ENCODE results near the gene LNP1. TPM values are rescaled to one million over a fixed set of nuclear protein-coding genes. Genes with fewer than 3 reads are reported as not detected.
"Not testable (repeated sequence)": the region's sequence is repeated elsewhere in the genome, so short reads cannot be mapped to it uniquely, and the experiment has no call there.

The LNP1 gene, protein sequence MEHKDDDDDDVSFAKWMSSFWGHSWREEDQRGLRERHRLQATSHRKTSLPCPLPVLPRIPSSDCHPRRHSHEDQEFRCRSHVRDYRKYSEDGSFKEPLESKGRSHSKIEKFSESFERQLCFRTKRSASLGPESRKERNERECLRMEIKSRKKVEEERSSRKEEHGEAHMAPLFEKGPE
- 1 to 10 TPM; 1.7 to 1.9 TPM for total RNA-seq

DNA sequence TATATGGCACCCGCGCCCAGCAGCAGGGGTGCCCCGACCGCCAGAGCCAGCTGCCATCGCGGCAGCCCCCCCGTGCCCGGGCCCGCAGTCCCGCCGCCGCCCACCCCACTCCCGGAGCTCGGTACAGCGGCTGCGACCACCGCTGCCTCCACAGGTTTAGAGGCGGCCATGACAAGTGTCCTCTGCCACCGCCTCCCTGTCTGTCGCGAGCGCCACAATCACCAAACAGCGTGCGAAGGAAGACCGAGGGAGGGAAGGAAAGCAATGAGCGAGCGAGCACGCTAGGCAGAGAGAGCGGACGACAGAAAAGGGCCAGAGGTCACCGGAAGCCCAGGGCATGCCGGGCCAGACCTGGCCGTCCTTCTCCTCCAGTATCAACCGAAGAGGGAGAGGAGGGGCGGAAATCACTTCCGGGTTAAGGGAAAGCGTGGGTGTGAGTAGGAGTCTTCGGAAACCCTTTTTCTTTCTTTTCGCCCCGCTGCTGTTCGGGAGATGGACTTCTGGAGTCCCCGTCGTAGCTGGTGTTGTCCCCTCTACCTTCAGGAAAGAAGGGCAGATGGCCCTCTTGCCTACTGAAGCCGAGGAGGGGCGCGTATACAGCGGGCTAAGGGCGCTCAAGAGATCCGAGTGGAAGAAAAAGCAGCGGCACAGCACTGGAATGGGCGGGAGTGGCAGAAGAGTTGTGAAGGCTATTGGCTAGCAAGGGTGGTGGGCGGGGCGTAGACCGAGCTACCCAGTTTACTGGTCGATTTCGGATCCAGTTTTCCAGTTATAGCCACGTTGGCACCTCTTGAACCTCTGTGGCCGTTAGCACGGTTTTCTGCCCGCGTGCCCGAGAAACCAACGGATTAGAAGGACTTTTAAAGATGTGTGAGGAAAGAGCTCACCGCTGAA is at the start of gene LNP1, which contains the start of gene TOMM70:
Gene LNP1, plus strand, starts transcription at position 760 of the 894 bp plus-strand sequence. CDS start 28,191 bp downstream, outside the sequence.
Gene TOMM70, minus strand, starts transcription at position 310 of the 894 bp plus-strand sequence. Its CDS starts 140 bp downstream, at position 170.
- peak; percentile 92 for DNase-seq
- Mint-ChIP-seq H3K9me3 (peaks cover 2% of the 10 kb centered on the region), H3K27ac (peak within 1 kb of the TSS; percentile 95), H3K4me1 (peaks cover 54% of the 10 kb centered on the region), H3K27me3 (no peaks in the 10 kb centered on the region), H3K4me3 (peak within 1 kb of the TSS; percentile 97), H3K36me3 (peaks cover 36% of the 10 kb centered on the region)

DNA sequence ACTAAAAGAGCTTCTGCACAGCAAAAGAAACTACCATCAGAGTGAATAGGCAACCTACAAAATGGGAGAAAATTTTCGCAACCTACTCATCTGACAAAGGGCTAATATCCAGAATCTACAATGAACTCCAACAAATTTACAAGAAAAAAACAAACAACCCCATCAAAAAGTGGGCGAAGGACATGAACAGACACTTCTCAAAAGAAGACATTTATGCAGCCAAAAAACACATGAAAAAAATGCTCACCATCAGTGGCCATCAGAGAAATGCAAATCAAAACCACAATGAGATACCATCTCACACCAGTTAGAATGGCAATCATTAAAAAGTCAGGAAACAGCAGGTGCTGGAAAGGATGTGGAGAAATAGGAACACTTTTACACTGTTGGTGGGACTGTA is 49.6 kb upstream of the LNP1 start:
- H3K27ac Mint-ChIP-seq, H3K9me3 Mint-ChIP-seq, H3K27me3 Mint-ChIP-seq, H3K4me3 Mint-ChIP-seq, H3K4me1 Mint-ChIP-seq, DNase-seq: not testable (repeated sequence)
- peaks cover 37% of the 10 kb centered on the region for H3K36me3 Mint-ChIP-seq

DNA sequence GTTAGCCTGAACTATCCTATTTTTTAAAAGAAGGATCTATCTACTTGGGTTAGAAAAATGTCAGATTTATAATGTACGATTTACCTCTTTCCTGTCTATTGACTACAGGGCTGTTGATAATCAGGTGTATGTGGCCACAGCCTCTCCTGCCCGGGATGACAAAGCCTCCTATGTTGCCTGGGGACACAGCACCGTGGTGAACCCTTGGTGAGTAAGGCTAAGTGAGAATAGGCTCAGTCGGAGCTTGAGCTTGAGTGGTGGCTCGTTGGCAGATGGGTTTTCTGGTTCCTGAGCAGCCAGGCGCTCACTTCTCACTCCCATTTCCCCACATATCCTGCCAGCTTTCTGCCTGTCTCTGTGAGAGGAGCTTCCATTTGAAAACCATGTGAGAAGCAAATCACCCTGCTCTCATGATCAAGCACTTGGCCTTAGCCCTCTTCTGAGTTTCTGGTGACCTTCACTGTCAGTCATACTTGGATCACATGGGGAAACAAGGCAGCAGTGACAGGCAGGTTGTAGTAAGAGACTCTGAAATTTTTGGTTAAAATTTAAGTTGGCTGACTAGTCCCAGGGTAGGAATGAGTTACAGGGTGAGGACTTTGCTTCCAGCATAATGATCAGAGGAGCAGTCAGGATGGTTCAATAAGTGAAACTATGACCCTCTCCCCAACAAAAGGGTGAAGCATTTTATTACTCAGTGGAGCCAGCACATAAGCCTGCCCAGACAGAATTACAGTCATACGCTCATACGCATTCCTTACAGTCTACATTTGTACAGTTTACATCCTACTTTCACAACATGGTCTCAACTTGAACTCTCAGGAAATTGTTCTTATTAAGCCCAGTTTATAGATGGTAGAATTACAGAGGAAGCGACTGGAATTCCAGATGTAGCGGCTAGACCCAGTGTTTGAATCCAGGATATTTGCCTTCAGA is 48.8 kb upstream of the LNP1 start:
- H3K27me3 Mint-ChIP-seq: no peaks in the 10 kb centered on the region
- H3K27ac Mint-ChIP-seq: no peak overlapping the region
- H3K4me3 Mint-ChIP-seq: no peak overlapping the region
- no peak for DNase-seq
- peaks cover 3% of the 10 kb centered on the region for H3K9me3 Mint-ChIP-seq
- no peaks in the 10 kb centered on the region for H3K4me1 Mint-ChIP-seq
- peaks cover 35% of the 10 kb centered on the region for H3K36me3 Mint-ChIP-seq

DNA sequence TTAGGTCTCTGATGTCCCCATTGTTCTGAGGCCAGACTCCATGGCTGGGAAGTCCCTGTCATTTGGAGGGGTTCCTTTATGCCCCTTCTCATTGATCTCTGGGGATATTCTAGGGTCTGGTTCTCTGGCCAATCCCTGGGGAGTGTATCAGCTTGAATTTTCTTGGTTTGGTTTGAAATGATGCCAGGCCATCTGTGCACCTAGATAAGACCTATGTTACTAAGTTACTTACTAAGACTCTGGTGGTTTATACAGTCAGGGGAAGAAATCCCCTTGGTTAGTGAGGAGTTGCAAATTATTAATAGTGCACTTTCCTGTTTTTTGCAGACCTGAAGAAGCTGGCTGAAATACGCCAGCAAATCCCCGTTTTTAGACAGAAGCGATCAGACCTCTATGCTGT is 46.5 kb upstream of the LNP1 start:
- peaks cover 3% of the 10 kb centered on the region for H3K9me3 Mint-ChIP-seq
- no peaks in the 10 kb centered on the region for H3K4me1 Mint-ChIP-seq
- H3K36me3 Mint-ChIP-seq: peaks cover 28% of the 10 kb centered on the region
- H3K4me3 Mint-ChIP-seq: no peak overlapping the region
- no peak for DNase-seq
- no peak overlapping the region for H3K27ac Mint-ChIP-seq
- no peaks in the 10 kb centered on the region for H3K27me3 Mint-ChIP-seq

DNA sequence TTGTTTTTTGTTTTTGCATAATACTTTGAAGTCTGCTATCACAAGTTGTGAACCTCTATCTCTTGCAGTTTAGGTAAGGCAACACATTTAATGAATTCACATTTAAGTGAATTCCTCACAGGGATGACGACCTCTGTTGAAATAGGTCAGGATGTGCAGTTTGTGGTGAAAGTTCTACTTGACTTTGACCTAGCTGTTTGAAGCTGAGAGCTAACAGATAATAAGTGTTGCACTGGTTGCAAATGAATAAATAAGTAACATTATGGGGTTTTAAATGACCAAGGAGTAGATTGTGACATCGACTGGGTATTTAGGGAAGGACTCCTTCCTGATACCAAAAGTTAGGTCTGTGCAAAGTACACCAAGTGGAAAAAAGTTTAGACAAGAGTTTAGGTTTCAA is 42.9 kb upstream of the LNP1 start:
- no peaks in the 10 kb centered on the region for H3K27me3 Mint-ChIP-seq
- DNase-seq: no peak
- H3K4me3 Mint-ChIP-seq: no peak overlapping the region
- H3K9me3 Mint-ChIP-seq: peaks cover 4% of the 10 kb centered on the region
- H3K4me1 Mint-ChIP-seq: no peaks in the 10 kb centered on the region
- peaks cover 34% of the 10 kb centered on the region for H3K36me3 Mint-ChIP-seq
- H3K27ac Mint-ChIP-seq: no peak overlapping the region

DNA sequence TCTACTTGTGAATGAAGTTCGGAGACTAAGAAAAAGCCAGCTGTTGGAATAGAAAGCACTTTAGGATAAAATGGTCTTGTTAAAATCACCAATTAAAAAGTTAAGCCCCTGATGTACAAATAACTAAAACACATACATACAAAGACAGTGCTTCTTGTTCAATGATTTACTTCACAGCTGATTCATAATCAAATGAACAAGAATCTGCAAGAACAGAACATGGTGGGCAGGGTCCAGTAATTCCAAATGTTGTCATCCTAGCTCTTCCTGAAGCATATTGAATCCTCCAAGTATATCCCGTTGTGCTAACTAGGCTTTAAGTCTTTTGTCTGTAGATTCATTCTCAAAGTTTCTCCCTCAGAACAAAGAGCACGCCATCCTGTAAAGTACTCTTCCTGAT is 42.3 kb upstream of the LNP1 start:
- Mint-ChIP-seq H3K9me3 (peaks cover 5% of the 10 kb centered on the region), H3K27ac (no peak overlapping the region), H3K27me3 (no peaks in the 10 kb centered on the region), H3K4me1 (no peaks in the 10 kb centered on the region), H3K4me3 (no peak overlapping the region), H3K36me3 (peaks cover 39% of the 10 kb centered on the region)
- no peak for DNase-seq

DNA sequence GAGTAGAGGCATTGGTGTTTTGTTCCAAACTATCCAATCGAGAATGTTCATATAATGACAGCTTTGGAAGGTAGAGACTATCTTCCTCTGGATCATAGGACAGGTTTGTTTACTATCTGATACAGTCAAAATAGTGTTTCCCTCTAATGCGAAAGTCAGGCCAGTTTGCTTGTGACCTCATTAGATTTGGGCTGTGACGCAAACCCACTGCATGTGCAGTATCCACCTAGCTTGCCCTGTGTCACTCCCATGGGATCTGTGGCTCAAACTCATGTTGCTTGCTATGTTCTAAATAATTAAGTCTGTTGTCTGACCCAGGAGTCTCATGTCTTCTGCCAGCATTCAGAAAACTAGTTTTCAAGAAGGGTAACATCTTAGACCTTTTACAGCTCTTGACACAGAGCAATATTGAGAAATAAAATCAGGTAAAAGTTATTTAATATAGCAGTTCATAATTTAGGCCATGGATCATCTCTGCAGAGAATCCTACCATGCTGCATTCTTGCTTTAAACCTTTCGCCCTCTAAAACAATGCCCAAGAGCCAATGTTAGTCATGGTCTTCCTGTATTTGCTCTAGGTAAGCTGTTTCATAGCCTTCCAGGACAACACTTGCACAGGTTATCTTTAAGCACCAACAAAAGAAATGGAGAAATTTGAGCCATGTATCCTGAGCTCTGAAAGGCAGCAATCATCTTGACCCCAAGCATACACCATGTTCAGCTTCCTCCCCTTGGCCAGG is 40.4 kb upstream of the LNP1 start:
- Mint-ChIP-seq H3K36me3 (peaks cover 56% of the 10 kb centered on the region), H3K27me3 (no peaks in the 10 kb centered on the region), H3K27ac (no peak overlapping the region), H3K9me3 (peaks cover 5% of the 10 kb centered on the region), H3K4me1 (no peaks in the 10 kb centered on the region), H3K4me3 (no peak overlapping the region)
- no peak for DNase-seq

DNA sequence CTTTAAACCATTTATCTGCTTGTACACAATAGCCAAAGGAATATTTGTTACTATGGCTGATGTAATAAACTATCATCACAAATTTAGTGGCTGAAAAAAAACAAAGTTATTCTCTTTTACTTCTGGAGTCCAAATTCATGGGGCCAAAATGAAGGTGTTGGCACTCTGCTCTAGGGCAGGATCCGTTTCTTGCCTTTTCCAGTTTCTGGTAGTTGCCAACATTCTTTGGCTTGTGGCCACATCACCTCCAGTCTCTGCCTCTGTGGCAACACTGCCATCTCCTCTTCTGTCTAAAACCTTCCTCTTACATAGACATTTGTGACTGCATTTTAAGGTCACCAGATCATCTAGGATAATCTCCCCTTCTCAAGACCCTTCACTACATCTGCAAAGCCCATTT is 39.4 kb upstream of the LNP1 start:
- Mint-ChIP-seq H3K36me3 (peaks cover 58% of the 10 kb centered on the region), H3K4me1 (no peaks in the 10 kb centered on the region), H3K27me3 (no peaks in the 10 kb centered on the region), H3K4me3 (no peak overlapping the region), H3K9me3 (peaks cover 5% of the 10 kb centered on the region), H3K27ac (no peak overlapping the region)
- DNase-seq: no peak

DNA sequence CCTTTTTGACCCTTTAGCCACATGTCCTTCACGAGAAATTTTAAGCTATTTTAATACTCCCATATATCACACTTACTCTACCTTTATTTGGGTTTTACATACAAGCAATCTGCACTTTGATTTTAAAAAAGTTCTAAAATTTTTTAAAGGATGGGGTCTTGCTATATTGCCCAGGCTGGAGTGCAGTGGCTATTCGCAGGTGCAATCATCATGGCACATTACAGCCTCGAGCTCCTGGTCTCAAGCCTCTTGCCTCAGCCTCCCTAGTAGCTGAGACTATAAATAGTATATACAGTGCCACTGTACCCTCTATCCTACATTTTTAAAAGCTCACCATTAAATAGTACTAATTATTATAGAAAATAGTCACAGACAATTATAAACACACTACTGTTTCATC is 36.9 kb upstream of the LNP1 start:
- H3K4me1 Mint-ChIP-seq: no peaks in the 10 kb centered on the region
- H3K27ac Mint-ChIP-seq: no peak overlapping the region
- peaks cover 5% of the 10 kb centered on the region for H3K9me3 Mint-ChIP-seq
- H3K36me3 Mint-ChIP-seq: peaks cover 57% of the 10 kb centered on the region
- DNase-seq: no peak
- H3K27me3 Mint-ChIP-seq: no peaks in the 10 kb centered on the region
- H3K4me3 Mint-ChIP-seq: no peak overlapping the region

DNA sequence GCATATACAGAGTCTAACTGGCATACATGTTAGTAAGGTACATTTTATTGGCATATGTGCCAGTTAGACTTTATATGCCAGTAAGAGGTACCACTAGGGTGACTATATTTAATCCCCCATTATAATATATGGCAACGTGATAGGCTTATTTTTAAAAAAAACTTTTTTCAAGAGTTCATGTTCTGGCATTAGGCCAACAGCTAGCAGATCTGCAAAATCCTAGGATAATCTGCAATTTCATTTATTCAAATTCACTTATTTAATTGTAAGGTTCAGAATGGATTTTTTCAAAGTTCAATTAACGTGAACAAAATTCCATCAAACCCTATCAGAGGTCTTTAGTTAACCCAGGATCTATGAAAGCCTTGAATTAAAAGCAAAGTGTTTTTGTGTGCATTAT is 34.9 kb upstream of the LNP1 start:
- peaks cover 45% of the 10 kb centered on the region for H3K36me3 Mint-ChIP-seq
- H3K4me3 Mint-ChIP-seq: no peak overlapping the region
- no peaks in the 10 kb centered on the region for H3K27me3 Mint-ChIP-seq
- H3K9me3 Mint-ChIP-seq: peaks cover 5% of the 10 kb centered on the region
- H3K4me1 Mint-ChIP-seq: no peaks in the 10 kb centered on the region
- no peak overlapping the region for H3K27ac Mint-ChIP-seq
- no peak for DNase-seq

DNA sequence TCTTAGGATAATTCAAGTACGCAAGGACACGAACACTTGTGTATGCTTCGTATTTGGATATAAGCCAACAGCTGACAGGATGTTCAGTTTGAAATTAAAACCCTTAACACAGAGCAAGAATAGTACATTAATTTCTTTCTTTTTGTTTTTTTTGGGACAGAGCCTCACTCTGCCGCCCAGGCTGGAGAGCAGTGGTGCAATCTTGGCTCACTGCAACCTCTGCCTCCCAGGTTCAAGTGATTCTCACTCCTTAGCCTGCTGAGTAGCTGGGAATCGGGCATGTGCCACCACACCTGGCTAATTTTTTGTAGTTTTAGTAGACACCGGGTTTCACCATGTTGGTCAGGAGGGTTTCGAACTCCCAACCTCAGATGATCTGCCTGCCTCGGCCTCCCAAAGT is 32.9 kb upstream of the LNP1 start:
- Mint-ChIP-seq H3K9me3 (peaks cover 1% of the 10 kb centered on the region), H3K4me1 (no peaks in the 10 kb centered on the region), H3K36me3 (peaks cover 27% of the 10 kb centered on the region), H3K27me3 (no peaks in the 10 kb centered on the region), H3K4me3 (no peak overlapping the region), H3K27ac (no peak overlapping the region)
- no peak for DNase-seq

DNA sequence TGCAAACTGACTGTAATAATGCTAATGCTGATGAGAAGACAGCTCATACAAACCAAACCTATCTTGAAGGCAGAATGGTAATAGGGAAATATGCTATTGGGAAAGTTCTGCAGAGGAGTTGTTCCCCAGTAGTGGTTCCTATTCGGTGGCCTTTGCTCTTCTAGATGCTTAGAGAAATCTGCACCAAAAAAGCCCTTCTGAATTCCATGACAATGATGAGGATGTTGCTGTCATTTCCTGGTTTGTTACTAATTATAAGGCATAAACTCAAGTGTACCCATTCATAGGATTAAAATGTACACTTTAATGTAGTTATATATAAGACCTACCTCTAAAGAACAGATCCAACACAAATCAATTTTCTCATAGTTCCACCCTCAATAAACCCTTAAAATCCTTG is 30.6 kb upstream of the LNP1 start:
- H3K27ac Mint-ChIP-seq: no peak overlapping the region
- H3K4me1 Mint-ChIP-seq: no peaks in the 10 kb centered on the region
- no peaks in the 10 kb centered on the region for H3K27me3 Mint-ChIP-seq
- H3K36me3 Mint-ChIP-seq: peaks cover 5% of the 10 kb centered on the region
- no peak for DNase-seq
- H3K4me3 Mint-ChIP-seq: no peak overlapping the region
- no peaks in the 10 kb centered on the region for H3K9me3 Mint-ChIP-seq

DNA sequence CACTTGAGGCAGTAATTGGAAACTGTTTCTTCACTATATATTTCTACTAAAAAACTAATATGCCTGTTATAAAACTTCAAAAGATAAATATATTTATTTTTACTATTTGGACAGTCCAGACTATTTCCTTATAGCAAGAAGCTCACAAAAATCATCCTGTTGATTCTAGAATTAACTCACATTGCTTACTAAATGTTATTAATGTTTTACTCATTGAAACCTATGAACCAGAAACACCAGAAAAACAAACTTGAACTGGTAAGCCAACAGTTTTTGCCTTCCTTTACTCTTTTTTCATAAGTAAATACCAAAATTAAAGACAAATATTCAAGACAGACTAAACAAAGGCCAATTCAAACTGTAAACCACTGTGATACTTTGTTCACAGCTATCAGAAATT is 26.8 kb upstream of the LNP1 start:
- H3K36me3 Mint-ChIP-seq: peaks cover 10% of the 10 kb centered on the region
- H3K9me3 Mint-ChIP-seq: no peaks in the 10 kb centered on the region
- no peak overlapping the region for H3K4me3 Mint-ChIP-seq
- H3K27ac Mint-ChIP-seq: no peak overlapping the region
- no peaks in the 10 kb centered on the region for H3K4me1 Mint-ChIP-seq
- H3K27me3 Mint-ChIP-seq: no peaks in the 10 kb centered on the region
- DNase-seq: no peak

DNA sequence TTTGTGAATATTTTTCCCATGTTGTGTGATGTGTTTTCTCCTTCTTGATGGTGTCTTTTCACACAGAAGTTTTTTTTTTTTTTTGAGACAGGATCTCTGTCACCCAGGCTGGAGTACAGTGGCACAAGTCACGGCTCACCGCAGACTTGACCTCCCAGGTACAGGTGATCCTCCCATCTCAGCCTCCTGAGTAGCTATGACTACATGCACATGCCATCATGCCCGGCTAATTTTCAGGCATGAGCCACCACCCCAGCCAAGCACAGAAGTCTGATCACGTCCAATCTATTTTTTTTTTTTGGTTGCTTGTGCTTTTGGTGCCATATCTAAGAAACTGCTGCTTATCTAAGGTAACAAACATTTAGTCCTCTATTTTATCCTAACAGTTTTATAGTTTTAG is 25.0 kb upstream of the LNP1 start:
- no peaks in the 10 kb centered on the region for H3K27me3 Mint-ChIP-seq
- H3K4me1 Mint-ChIP-seq: no peaks in the 10 kb centered on the region
- no peak overlapping the region for H3K4me3 Mint-ChIP-seq
- H3K27ac Mint-ChIP-seq: no peak overlapping the region
- no peak for DNase-seq
- no peaks in the 10 kb centered on the region for H3K9me3 Mint-ChIP-seq
- H3K36me3 Mint-ChIP-seq: peaks cover 14% of the 10 kb centered on the region

All from activated naive CD8-positive, alpha-beta T cell treated with anti-CD3 and anti-CD28 coated beads for 36 hours (primary cell).